Liver (tissue), 9 donors: ENCODE results near the gene TFG. TPM values are rescaled to one million over a fixed set of nuclear protein-coding genes. Genes with fewer than 3 reads are reported as not detected.
A peak's percentile ranks its signal among the peaks of the same experiment; 100 is the strongest.

ENCODE experiments used
- DNase-seq: peaks from one replicate; pipeline ENCODE4 v3.0.0-alpha.2; 2017; ENCODE audit warnings: low spot score
- H3K27ac ChIP-seq, 2 donors: one replicate each; pipeline ENCODE4 v1.7.0; 2013; ENCODE audit warnings: inconsistent platforms in 2 of 2, low read length in 2 of 2, control low read depth in 1 of 2, low read depth in 1 of 2, mild to moderate bottlenecking in 1 of 2
- H3K27me3 ChIP-seq, 4 donors: one replicate each; pipeline versions ENCODE4 v1.6.1 to v1.7.0; 2013; ENCODE audit warnings: low read length in 3 of 4, inconsistent platforms in 1 of 4, mild to moderate bottlenecking in 1 of 4, moderate library complexity in 1 of 4; ENCODE audit not compliant: control insufficient read depth in 4 of 4, insufficient read depth in 4 of 4
- H3K36me3 ChIP-seq, 4 donors: one replicate each; pipeline versions ENCODE4 v1.6.1 to v1.7.0; 2013; ENCODE audit warnings: low read length in 3 of 4, mild to moderate bottlenecking in 3 of 4, low read depth in 1 of 4, moderate library complexity in 1 of 4; ENCODE audit not compliant: control insufficient read depth in 4 of 4, insufficient read depth in 3 of 4
- H3K4me1 ChIP-seq, 4 donors: one replicate each; pipeline versions ENCODE4 v1.6.1 to v1.7.0; 2013; ENCODE audit warnings: low read length in 3 of 4, mild to moderate bottlenecking in 3 of 4, moderate library complexity in 1 of 4; ENCODE audit not compliant: control insufficient read depth in 4 of 4, insufficient read depth in 4 of 4
- H3K4me3 ChIP-seq, 3 donors: one replicate each; pipeline versions ENCODE4 v1.6.1 to v1.7.0; 2013; ENCODE audit warnings: low read length in 3 of 3, control low read depth in 1 of 3, low read depth in 1 of 3, mild to moderate bottlenecking in 1 of 3
- H3K9ac ChIP-seq, 2 donors: one replicate each; pipeline ENCODE4 v1.7.0; 2013; ENCODE audit warnings: low read length in 2 of 2, mild to moderate bottlenecking in 2 of 2, moderate library complexity in 2 of 2, control low read depth in 1 of 2, low read depth in 1 of 2
- H3K9me3 ChIP-seq, 4 donors: one replicate each; pipeline versions ENCODE4 v1.6.1 to v1.7.0; 2013; ENCODE audit warnings: low read length in 3 of 4; ENCODE audit not compliant: control insufficient read depth in 4 of 4
- ATF3 ChIP-seq: IDR thresholded peaks from 2 replicates; pipeline ENCODE4 v1.6.1; 2016; ENCODE audit warnings: antibody characterized with exemption
- CTCF ChIP-seq: fragments of 150-350 bp; IDR thresholded peaks from 2 replicates; pipeline ENCODE4 v1.5.1; 2017; ENCODE audit warnings: improper control_type of control experiment, low read depth, low read length; ENCODE audit not compliant: missing input control
- EGR1 ChIP-seq, 2 donors: IDR thresholded peaks; 2 replicates each; pipeline ENCODE4 v1.6.1; 2016 to 2018; ENCODE audit warnings: antibody characterized with exemption in 2 of 2, low read depth in 2 of 2
- FOXA1 ChIP-seq: IDR thresholded peaks from 2 replicates; pipeline ENCODE4 v1.6.1; 2016; ENCODE audit warnings: antibody characterized with exemption
- FOXA2 ChIP-seq: IDR thresholded peaks from 2 replicates; pipeline ENCODE4 v1.6.1; 2016; ENCODE audit warnings: antibody characterized with exemption
- GABPA ChIP-seq, 2 donors: IDR thresholded peaks in 1 of 2; conservative IDR thresholded peaks in 1 of 2; 2 replicates each; pipeline ENCODE4 v1.6.1; 2016; ENCODE audit warnings: antibody characterized with exemption in 2 of 2, mild to moderate bottlenecking in 1 of 2, moderate library complexity in 1 of 2
- HNF4A ChIP-seq, 2 donors: conservative IDR thresholded peaks; 2 replicates each; pipeline ENCODE4 v1.6.1; 2016; ENCODE audit warnings: antibody characterized with exemption in 2 of 2, mild to moderate bottlenecking in 2 of 2
- HNF4G ChIP-seq: IDR thresholded peaks from 2 replicates; pipeline ENCODE4 v1.6.1; 2016; ENCODE audit warnings: antibody characterized with exemption
- JUND ChIP-seq, 2 donors: IDR thresholded peaks; 2 replicates each; pipeline ENCODE4 v1.6.1; 2016; ENCODE audit warnings: antibody characterized with exemption in 2 of 2
- MAX ChIP-seq: IDR thresholded peaks from 2 replicates; pipeline ENCODE4 v1.6.1; 2016; ENCODE audit warnings: antibody characterized with exemption
- NR2F2 ChIP-seq: IDR thresholded peaks from 2 replicates; pipeline ENCODE4 v1.6.1; 2016; ENCODE audit warnings: antibody characterized with exemption
- RAD21 ChIP-seq, 2 donors: IDR thresholded peaks; 2 replicates each; pipeline ENCODE4 v1.6.1; 2016; ENCODE audit warnings: antibody characterized with exemption in 2 of 2, mild to moderate bottlenecking in 2 of 2
- REST ChIP-seq: IDR thresholded peaks from 2 replicates; pipeline ENCODE4 v1.6.1; 2016; ENCODE audit warnings: antibody characterized with exemption, mild to moderate bottlenecking
- RXRA ChIP-seq, 2 donors: IDR thresholded peaks; 2 replicates each; pipeline ENCODE4 v1.6.1; 2017 to 2018; ENCODE audit warnings: antibody characterized with exemption in 2 of 2, mild to moderate bottlenecking in 1 of 2
- SP1 ChIP-seq: IDR thresholded peaks from 2 replicates; pipeline ENCODE4 v1.6.1; 2018; ENCODE audit warnings: antibody characterized with exemption, mild to moderate bottlenecking
- TAF1 ChIP-seq: conservative IDR thresholded peaks from 2 replicates; pipeline ENCODE4 v1.6.1; 2016; ENCODE audit warnings: antibody characterized with exemption, mild to moderate bottlenecking
- YY1 ChIP-seq: IDR thresholded peaks from 2 replicates; pipeline ENCODE4 v1.6.1; 2016; ENCODE audit warnings: antibody characterized with exemption, mild to moderate bottlenecking
- ZBTB33 ChIP-seq: IDR thresholded peaks from 2 replicates; pipeline ENCODE4 v1.6.1; 2016; ENCODE audit warnings: antibody characterized with exemption
- WGBS: extraction: QIAGEN DNeasy Blood & Tissue Kit; methylation state at CpG from one replicate; pipeline ENCODE4 v1.1.7; 2013; 5-methylcytosine and 5-hydroxymethylcytosine counted together
- polyA plus RNA-seq, 2 donors: library from polyadenylated mRNA; stranded (reverse) in 1 of 2; unstranded in 1 of 2; fragments of 200-250 nt in 1 of 2; fragments of >200 nt in 1 of 2; fragmentation: Nextera tagmentation in 1 of 2; extraction: Ambion mirVana in 1 of 2; gene quantifications; one replicate each; pipeline versions ENCODE4 v1.2.1 to v1.2.3, GENCODE V29; 2013 to 2015
- total RNA-seq, 2 donors: library from RNA; depleted of rRNA; stranded (reverse); fragments of >200 nt; gene quantifications; one replicate each; pipeline ENCODE4 v1.2.3, GENCODE V29; 2014
- donor health status: healthy.
- donor health status: healthy.
- donor health status: healthy.
- donor health status: healthy.
- donor health status: healthy.

The TFG gene
- total and polyA plus RNA-seq, 4 donors, result 42.4 to 70.8 (median 65.0) TPM

GRCh38 chr3:100693225-100693624 is 16.1 kb upstream of the TFG start:
- H3K4me3 ChIP-seq, result no peak overlapping the region
- H3K9ac ChIP-seq, result no peak overlapping the region
- H3K4me1 ChIP-seq, result peaks cover 6 to 34% (median 11%) of the 10 kb centered on the region in 4 donors
- TF ChIP-seq HNF4G (no peak), ATF3 (no peak), MAX (no peak), HNF4A (conservative IDR thresholded peaks at IDR 0.05) (peak in 1 of 2 donors; percentile 14), REST (no peak)
- no peaks in the 10 kb centered on the region for H3K36me3 ChIP-seq
- no peak for DNase-seq
- no peak overlapping the region for H3K27ac ChIP-seq
- no peaks in the 10 kb centered on the region for H3K9me3 ChIP-seq
- no peaks in the 10 kb centered on the region for H3K27me3 ChIP-seq

- Histone ChIP-seq H3K27ac (no peak overlapping the region), H3K4me3 (no peak overlapping the region), H3K36me3 (no peaks in the 10 kb centered on the region), H3K9me3 (no peaks in the 10 kb centered on the region), H3K9ac (no peak overlapping the region), H3K27me3 (no peaks in the 10 kb centered on the region), H3K4me1 (peaks cover 8 to 40% (median 16%) of the 10 kb centered on the region in 4 donors)
- no peak for DNase-seq
- whole genome bisulfite sequencing, result 91% methylated on average over 2 of the region's 2 CpGs
- TF ChIP-seq FOXA1 (no peak), FOXA2 (no peak), TAF1 (no peak), NR2F2 (no peak), CTCF (no peak), GABPA (IDR thresholded peaks at IDR 0.05 in 1 of 2, conservative IDR thresholded peaks at IDR 0.05 in 1 of 2) (no peak), REST (no peak), MAX (no peak), RXRA (IDR thresholded peaks at IDR 0.05) (no peak), ATF3 (no peak), SP1 (no peak), YY1 (no peak), JUND (IDR thresholded peaks at IDR 0.05) (no peak), EGR1 (IDR thresholded peaks at IDR 0.05; ENCODE audit: low read depth in 2 of 2) (no peak), HNF4G (no peak), ZBTB33 (no peak), RAD21 (IDR thresholded peaks at IDR 0.05) (no peak), HNF4A (conservative IDR thresholded peaks at IDR 0.05) (no peak)
These were observed 13.6 kb upstream of the TFG start for GRCh38 chr3:100695696-100696095.
